Astrocyte (in vitro differentiated cells and primary cell): ENCODE data around the gene HAPLN3. TPM values are rescaled to one million over a fixed set of nuclear protein-coding genes. Genes with fewer than 3 reads are reported as not detected.
A peak's percentile ranks its signal among the peaks of the same experiment; 100 is the strongest.

Experiments
- DNase-seq: peaks from one replicate; pipeline ENCODE4 v3.0.0-alpha.2; 2010; ENCODE audit warnings: low read depth
- FAIRE-seq: peaks from 2 replicates; lab custom pipeline; 2011; peaks lifted over from hg19 to GRCh38; lab: Jason Lieb, UNC
- H2AFZ ChIP-seq: 2 replicates; pipeline ENCODE4 v1.6.0; 2012; ENCODE audit warnings: low read depth, low read length, inconsistent platforms
- H3K27ac ChIP-seq: 2 replicates; pipeline ENCODE4 v1.5.1; 2011; ENCODE audit warnings: low read depth, low read length, inconsistent platforms
- H3K27me3 ChIP-seq: 2 replicates; pipeline ENCODE4 v1.6.0; 2011; ENCODE audit warnings: low read length, inconsistent platforms; ENCODE audit not compliant: insufficient read depth
- H3K36me3 ChIP-seq: 2 replicates; pipeline ENCODE4 v1.5.1; 2011; ENCODE audit warnings: low read length, inconsistent platforms; ENCODE audit not compliant: insufficient read depth
- H3K4me1 ChIP-seq: 2 replicates; pipeline ENCODE4 v1.5.1; 2011; ENCODE audit warnings: low read length, inconsistent platforms; ENCODE audit not compliant: insufficient read depth
- H3K4me2 ChIP-seq: 2 replicates; pipeline ENCODE4 v1.6.0; 2012; ENCODE audit warnings: low read length, inconsistent platforms
- H3K4me3 ChIP-seq: 2 replicates; pipeline ENCODE4 v1.5.1; 2011; ENCODE audit warnings: low read depth, mild to moderate bottlenecking, low read length, inconsistent platforms; ENCODE audit not compliant: insufficient read depth
- H3K79me2 ChIP-seq: 2 replicates; pipeline ENCODE4 v1.6.0; 2012; ENCODE audit warnings: mild to moderate bottlenecking, low read length, inconsistent platforms; ENCODE audit not compliant: insufficient read depth
- H3K9ac ChIP-seq: 2 replicates; pipeline ENCODE4 v1.6.0; 2012; ENCODE audit warnings: mild to moderate bottlenecking, low read length, inconsistent platforms
- H3K9me3 ChIP-seq: 2 replicates; pipeline ENCODE4 v1.5.1; 2012; ENCODE audit warnings: low read depth, mild to moderate bottlenecking, low read length, inconsistent platforms; ENCODE audit not compliant: insufficient read depth
- H4K20me1 ChIP-seq: 2 replicates; pipeline ENCODE4 v1.6.0; 2012; ENCODE audit warnings: low read length, inconsistent platforms; ENCODE audit not compliant: insufficient read depth
- H3K27ac Mint-ChIP-seq: one replicate; pipeline ENCODE4 v1.8.0; 2021; ENCODE audit warnings: mild to moderate bottlenecking, mixed read lengths; ENCODE audit not compliant: unreplicated experiment
- H3K27me3 Mint-ChIP-seq: one replicate; pipeline ENCODE4 v1.8.0; 2021; ENCODE audit warnings: low read depth, mixed read lengths; ENCODE audit not compliant: unreplicated experiment
- H3K36me3 Mint-ChIP-seq: one replicate; pipeline ENCODE4 v1.8.0; 2021; ENCODE audit warnings: low read depth, mixed read lengths; ENCODE audit not compliant: unreplicated experiment
- H3K4me1 Mint-ChIP-seq: one replicate; pipeline ENCODE4 v1.8.0; 2021; ENCODE audit warnings: low read depth, mixed read lengths; ENCODE audit not compliant: unreplicated experiment
- H3K4me3 Mint-ChIP-seq: one replicate; pipeline ENCODE4 v1.8.0; 2021; ENCODE audit warnings: mild to moderate bottlenecking, moderate library complexity, mixed read lengths; ENCODE audit not compliant: unreplicated experiment
- H3K9me3 Mint-ChIP-seq: one replicate; pipeline ENCODE4 v1.8.0; 2021; ENCODE audit warnings: mild to moderate bottlenecking, mixed read lengths; ENCODE audit not compliant: unreplicated experiment
- EZH2 ChIP-seq: IDR thresholded peaks from 2 replicates; pipeline ENCODE4 v1.6.1; 2012; ENCODE audit warnings: mild to moderate bottlenecking, low read length, inconsistent platforms; ENCODE audit not compliant: insufficient read depth
- total RNA-seq: library from RNA; stranded (reverse); gene quantifications from 2 replicates; pipeline ENCODE4 v1.2.1, GENCODE V29; 2021
- TF ChIP-seq, protein P1 (sequence below): IDR thresholded peaks from 2 replicates; pipeline ENCODE4 v1.5.1; 2011; ENCODE audit warnings: low read depth, mild to moderate bottlenecking, inconsistent platforms, low read length, moderate library complexity; ENCODE audit not compliant: insufficient read depth

HAPLN3 gene
- total RNA-seq, 1 donor from 2014 or later: 8.2 TPM

DNA sequence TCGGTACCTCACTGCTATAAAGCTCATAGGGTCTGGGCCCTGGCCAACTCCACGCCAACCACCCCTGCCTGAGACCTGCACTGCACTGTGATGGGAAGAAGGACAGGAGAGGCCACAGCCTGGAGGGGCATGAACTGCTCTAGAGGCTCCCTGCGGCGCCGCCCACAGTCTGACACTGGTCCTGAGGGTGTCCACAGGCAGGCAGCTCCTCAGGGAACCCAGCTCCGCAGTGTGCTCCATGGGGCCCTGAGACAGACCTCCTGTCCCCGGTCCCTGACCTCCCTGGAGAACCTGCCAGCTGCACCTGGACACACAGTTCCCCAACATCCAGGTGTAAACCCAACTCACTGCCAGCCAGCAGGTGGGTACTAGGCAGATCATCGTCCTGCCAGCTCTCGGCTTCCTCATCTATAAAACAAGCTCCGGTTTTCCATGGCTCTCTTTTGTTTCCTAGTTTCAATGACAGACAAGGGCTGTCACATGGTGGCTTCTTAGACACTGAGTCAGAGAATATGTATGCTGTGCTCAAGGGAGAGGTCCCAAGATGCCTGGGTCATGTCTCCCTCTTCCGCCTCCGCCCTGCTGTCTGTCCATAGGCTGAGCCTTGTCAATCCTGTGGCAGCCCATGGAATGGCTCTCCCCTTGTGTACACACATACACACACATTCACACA lies 5.1 kb upstream of the HAPLN3 start:
- Histone ChIP-seq H3K9ac (peak overlapping the region; percentile 70), H2AFZ (peak overlapping the region; percentile 37), H3K4me3 (no peak overlapping the region), H3K4me2 (peak overlapping the region; percentile 65), H3K4me1 (peaks cover 34% of the 10 kb centered on the region), H3K27me3 (no peaks in the 10 kb centered on the region), H3K27ac (peak overlapping the region; percentile 82), H3K36me3 (peaks cover 33% of the 10 kb centered on the region), H3K9me3 (no peaks in the 10 kb centered on the region), H4K20me1 (peaks cover 43% of the 10 kb centered on the region), H3K79me2 (peaks cover 7% of the 10 kb centered on the region)
- FAIRE-seq (peak; percentile 20), DNase-seq (peak; percentile 69)
- Mint-ChIP-seq H3K4me3 (no peak overlapping the region), H3K27me3 (peaks cover 2% of the 10 kb centered on the region), H3K4me1 (peaks cover 29% of the 10 kb centered on the region), H3K36me3 (peaks cover 13% of the 10 kb centered on the region), H3K9me3 (no peaks in the 10 kb centered on the region), H3K27ac (peak overlapping the region; percentile 77)
- TF ChIP-seq, protein P1, sequence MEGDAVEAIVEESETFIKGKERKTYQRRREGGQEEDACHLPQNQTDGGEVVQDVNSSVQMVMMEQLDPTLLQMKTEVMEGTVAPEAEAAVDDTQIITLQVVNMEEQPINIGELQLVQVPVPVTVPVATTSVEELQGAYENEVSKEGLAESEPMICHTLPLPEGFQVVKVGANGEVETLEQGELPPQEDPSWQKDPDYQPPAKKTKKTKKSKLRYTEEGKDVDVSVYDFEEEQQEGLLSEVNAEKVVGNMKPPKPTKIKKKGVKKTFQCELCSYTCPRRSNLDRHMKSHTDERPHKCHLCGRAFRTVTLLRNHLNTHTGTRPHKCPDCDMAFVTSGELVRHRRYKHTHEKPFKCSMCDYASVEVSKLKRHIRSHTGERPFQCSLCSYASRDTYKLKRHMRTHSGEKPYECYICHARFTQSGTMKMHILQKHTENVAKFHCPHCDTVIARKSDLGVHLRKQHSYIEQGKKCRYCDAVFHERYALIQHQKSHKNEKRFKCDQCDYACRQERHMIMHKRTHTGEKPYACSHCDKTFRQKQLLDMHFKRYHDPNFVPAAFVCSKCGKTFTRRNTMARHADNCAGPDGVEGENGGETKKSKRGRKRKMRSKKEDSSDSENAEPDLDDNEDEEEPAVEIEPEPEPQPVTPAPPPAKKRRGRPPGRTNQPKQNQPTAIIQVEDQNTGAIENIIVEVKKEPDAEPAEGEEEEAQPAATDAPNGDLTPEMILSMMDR: no peak
- no peak for TF ChIP-seq EZH2

DNA sequence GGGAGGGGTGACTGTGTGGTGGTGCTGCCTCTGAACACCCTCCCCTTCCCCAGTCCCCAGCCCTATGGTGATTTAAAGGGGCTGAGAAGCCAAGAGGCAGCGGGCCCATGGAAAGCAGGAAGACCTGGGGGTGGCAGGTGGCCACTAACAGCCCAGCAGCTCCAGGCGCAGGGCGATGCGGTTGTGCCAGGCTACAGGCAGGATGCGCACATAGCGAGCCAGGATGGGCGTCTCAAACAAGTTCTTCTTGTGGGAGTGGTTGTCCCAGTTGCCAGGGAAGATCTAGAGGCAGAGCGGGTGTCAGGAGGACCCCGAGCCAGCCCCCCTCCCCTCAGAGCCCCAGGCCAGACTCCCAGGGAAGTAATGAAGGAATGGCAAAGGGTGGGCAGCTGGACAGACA lies 3.9 kb upstream of the HAPLN3 start:
- no peak for TF ChIP-seq EZH2
- TF ChIP-seq, protein P1: no peak
- Histone ChIP-seq H3K9me3 (no peaks in the 10 kb centered on the region), H3K4me3 (no peak overlapping the region), H2AFZ (no peak overlapping the region), H3K9ac (no peak overlapping the region), H3K79me2 (peaks cover 4% of the 10 kb centered on the region), H4K20me1 (peaks cover 33% of the 10 kb centered on the region), H3K4me2 (no peak overlapping the region), H3K4me1 (peaks cover 42% of the 10 kb centered on the region), H3K36me3 (peaks cover 27% of the 10 kb centered on the region), H3K27me3 (no peaks in the 10 kb centered on the region), H3K27ac (no peak overlapping the region)
- DNase-seq: no peak
- Mint-ChIP-seq H3K4me1 (peaks cover 25% of the 10 kb centered on the region), H3K4me3 (peak overlapping the region; percentile 20), H3K9me3 (no peaks in the 10 kb centered on the region), H3K36me3 (peaks cover 13% of the 10 kb centered on the region), H3K27ac (no peak overlapping the region), H3K27me3 (peaks cover 6% of the 10 kb centered on the region)
- no peak for FAIRE-seq

DNA sequence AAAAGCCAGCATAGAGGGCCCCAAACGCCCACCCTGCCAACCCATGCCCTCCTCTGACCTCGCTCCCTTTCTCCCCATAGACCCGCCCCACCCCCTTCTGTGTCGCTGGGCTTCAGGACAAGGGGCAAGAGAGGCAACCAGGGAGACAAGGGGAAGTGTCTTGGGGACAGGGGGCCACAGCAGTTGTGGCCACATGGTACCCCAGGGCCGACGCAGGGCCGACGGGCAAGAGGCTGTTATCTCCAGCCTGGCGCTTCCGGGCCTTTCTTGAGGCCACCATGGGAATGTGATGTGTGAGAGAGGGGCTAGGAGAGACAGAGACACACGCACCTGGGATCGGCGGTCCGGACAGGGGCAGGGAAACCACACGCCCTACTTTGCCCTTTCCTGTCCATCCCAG lies 3.4 kb upstream of the HAPLN3 start:
- FAIRE-seq: no peak
- peaks cover 33% of the 10 kb centered on the region for H4K20me1 ChIP-seq

More for the DNA sequence above, 3.4 kb upstream of the HAPLN3 start:
- H3K36me3 Mint-ChIP-seq: peaks cover 13% of the 10 kb centered on the region
- Histone ChIP-seq H3K79me2 (peaks cover 3% of the 10 kb centered on the region), H3K36me3 (peaks cover 24% of the 10 kb centered on the region), H3K27ac (no peak overlapping the region), H3K4me1 (peaks cover 42% of the 10 kb centered on the region), H3K9ac (no peak overlapping the region), H3K4me3 (no peak overlapping the region), H3K9me3 (no peaks in the 10 kb centered on the region), H3K4me2 (no peak overlapping the region), H2AFZ (no peak overlapping the region), H3K27me3 (no peaks in the 10 kb centered on the region)
- no peak overlapping the region for H3K27ac Mint-ChIP-seq
- H3K27me3 Mint-ChIP-seq: peaks cover 10% of the 10 kb centered on the region
- no peak for DNase-seq
- TF ChIP-seq, protein P1: no peak
- TF ChIP-seq EZH2: no peak
- H3K4me1 Mint-ChIP-seq: peaks cover 25% of the 10 kb centered on the region
- H3K4me3 Mint-ChIP-seq: no peak overlapping the region
- H3K9me3 Mint-ChIP-seq: no peaks in the 10 kb centered on the region
